Middle frontal gyrus (tissue), 1 donor: Measurements from ENCODE around the gene COMP.

Experiments
- DNase-seq: peaks from one replicate; pipeline ENCODE4 v3.0.0-alpha.2; 2015; ENCODE audit warnings: low spot score; ENCODE audit errors: extremely low spot score

The COMP gene

GRCh38 chr19:18770663-18771327 is 20.3 kb downstream of the COMP start:
- DNase-seq, result no peak

GRCh38 chr19:18769989-18770528 is 21.0 kb downstream of the COMP start:
- DNase-seq, result no peak

GRCh38 chr19:18768997-18769891 is 21.9 kb downstream of the COMP start:
- no peak for DNase-seq

GRCh38 chr19:18768046-18768771 is 22.9 kb downstream of the COMP start:
- no peak for DNase-seq

- no peak for DNase-seq
Observed at GRCh38 chr19:18765224-18765623, 25.9 kb downstream of the COMP start.

- no peak for DNase-seq
Observed at GRCh38 chr19:18764591-18765051, 26.5 kb downstream of the COMP start.

- no peak for DNase-seq
Observed at GRCh38 chr19:18763674-18764590, 27.2 kb downstream of the COMP start.

GRCh38 chr19:18762125-18763023 is 28.7 kb downstream of the COMP start:
- DNase-seq, result no peak

GRCh38 chr19:18761531-18762110 is 29.5 kb downstream of the COMP start:
- no peak for DNase-seq

GRCh38 chr19:18760440-18761383 is 30.4 kb downstream of the COMP start:
- no peak for DNase-seq

GRCh38 chr19:18759995-18760426 is 31.1 kb downstream of the COMP start:
- no peak for DNase-seq

- no peak for DNase-seq
Observed at GRCh38 chr19:18759304-18759994, 31.7 kb downstream of the COMP start.

GRCh38 chr19:18756896-18757295 is 34.2 kb downstream of the COMP start:
- DNase-seq, result no peak

GRCh38 chr19:18754501-18754900 is 36.6 kb downstream of the COMP start:
- no peak for DNase-seq

GRCh38 chr19:18751571-18751970 is 39.5 kb downstream of the COMP start:
- no peak for DNase-seq

- DNase-seq, result no peak
Observed at GRCh38 chr19:18750295-18750970, 40.7 kb downstream of the COMP start.
